BE2C (cell line): ENCODE data around the gene CHL1.
"Not testable (repeated sequence)": the region's sequence is repeated elsewhere in the genome, so short reads cannot be mapped to it uniquely, and the experiment has no call there.

Experiments
- DNase-seq: peaks from one replicate; pipeline ENCODE4 v3.0.0-alpha.2; 2020
- H3K27me3 ChIP-seq: fragments of 250-450 bp; sonication (Bioruptor Pico); 2 replicates; pipeline ENCODE4 v1.5.1; 2020; ENCODE audit warnings: mild to moderate bottlenecking
- H3K36me3 ChIP-seq: fragments of 250-450 bp; sonication (Bioruptor Pico); 2 replicates; pipeline ENCODE4 v1.5.1; 2020; ENCODE audit warnings: mild to moderate bottlenecking
- H3K4me1 ChIP-seq: fragments of 250-450 bp; sonication (Bioruptor Pico); 2 replicates; pipeline ENCODE4 v1.5.1; 2020
- H3K4me3 ChIP-seq: 2 replicates; pipeline ENCODE4 v1.5.1; 2011; ENCODE audit warnings: low read depth, low read length
- H3K9me3 ChIP-seq: fragments of 250-450 bp; sonication (Bioruptor Pico); 2 replicates; pipeline ENCODE4 v1.5.1; 2020
- TF ChIP-seq, protein P1 (sequence below): IDR thresholded peaks from 2 replicates; pipeline ENCODE4 v1.5.1; 2012; ENCODE audit warnings: mild to moderate bottlenecking, low read depth, low read length

CHL1 gene

DNA sequence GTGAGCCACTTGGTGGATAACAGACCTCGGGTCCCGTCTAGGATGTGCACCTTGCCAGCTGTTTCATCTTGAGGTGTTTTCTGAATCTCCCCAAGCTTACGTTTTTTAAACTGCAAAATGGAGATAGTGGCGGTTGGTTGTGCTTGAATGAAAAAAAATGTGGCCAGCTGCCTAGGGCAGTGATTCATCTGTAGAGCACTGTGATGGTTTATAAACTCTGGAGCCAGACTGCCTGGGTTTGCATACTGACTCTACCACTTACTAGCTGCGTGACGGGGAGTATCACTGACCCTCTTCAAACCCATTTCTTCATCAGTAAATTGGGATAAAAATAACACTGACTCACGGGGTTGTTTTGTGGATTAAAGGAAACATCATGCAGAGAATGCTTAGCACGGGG lies 159.1 kb downstream of the CHL1 start:
- no peak for DNase-seq
- Histone ChIP-seq H3K4me1 (no peaks in the 10 kb centered on the region), H3K9me3 (no peaks in the 10 kb centered on the region), H3K36me3 (no peaks in the 10 kb centered on the region), H3K4me3 (no peak overlapping the region), H3K27me3 (no peaks in the 10 kb centered on the region)
- TF ChIP-seq, protein P1, sequence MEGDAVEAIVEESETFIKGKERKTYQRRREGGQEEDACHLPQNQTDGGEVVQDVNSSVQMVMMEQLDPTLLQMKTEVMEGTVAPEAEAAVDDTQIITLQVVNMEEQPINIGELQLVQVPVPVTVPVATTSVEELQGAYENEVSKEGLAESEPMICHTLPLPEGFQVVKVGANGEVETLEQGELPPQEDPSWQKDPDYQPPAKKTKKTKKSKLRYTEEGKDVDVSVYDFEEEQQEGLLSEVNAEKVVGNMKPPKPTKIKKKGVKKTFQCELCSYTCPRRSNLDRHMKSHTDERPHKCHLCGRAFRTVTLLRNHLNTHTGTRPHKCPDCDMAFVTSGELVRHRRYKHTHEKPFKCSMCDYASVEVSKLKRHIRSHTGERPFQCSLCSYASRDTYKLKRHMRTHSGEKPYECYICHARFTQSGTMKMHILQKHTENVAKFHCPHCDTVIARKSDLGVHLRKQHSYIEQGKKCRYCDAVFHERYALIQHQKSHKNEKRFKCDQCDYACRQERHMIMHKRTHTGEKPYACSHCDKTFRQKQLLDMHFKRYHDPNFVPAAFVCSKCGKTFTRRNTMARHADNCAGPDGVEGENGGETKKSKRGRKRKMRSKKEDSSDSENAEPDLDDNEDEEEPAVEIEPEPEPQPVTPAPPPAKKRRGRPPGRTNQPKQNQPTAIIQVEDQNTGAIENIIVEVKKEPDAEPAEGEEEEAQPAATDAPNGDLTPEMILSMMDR, result no peak

DNA sequence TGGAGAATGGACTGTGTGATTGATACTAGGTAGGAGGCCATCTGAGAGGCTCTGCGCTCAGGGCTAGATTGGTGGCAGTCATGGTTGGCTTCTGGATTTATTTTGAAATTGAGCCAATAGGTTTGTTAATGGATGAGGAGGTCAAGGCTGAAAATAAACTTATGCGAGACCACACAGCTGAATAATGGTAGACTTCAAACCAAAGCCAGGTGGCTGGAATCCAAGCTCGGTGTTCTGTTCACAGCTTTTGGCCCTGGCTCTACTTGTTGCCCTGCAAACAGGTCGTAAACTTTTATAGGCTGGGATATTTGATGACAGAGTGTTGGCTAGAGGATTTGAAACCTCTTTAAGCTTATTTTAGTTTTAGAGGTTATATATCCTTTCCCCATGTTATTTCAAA lies 160.4 kb downstream of the CHL1 start:
- TF ChIP-seq, protein P1, result no peak
- DNase-seq, result no peak
- H3K4me1 ChIP-seq, result no peaks in the 10 kb centered on the region
- no peak overlapping the region for H3K4me3 ChIP-seq
- no peaks in the 10 kb centered on the region for H3K36me3 ChIP-seq
- no peaks in the 10 kb centered on the region for H3K27me3 ChIP-seq
- H3K9me3 ChIP-seq, result no peaks in the 10 kb centered on the region

DNA sequence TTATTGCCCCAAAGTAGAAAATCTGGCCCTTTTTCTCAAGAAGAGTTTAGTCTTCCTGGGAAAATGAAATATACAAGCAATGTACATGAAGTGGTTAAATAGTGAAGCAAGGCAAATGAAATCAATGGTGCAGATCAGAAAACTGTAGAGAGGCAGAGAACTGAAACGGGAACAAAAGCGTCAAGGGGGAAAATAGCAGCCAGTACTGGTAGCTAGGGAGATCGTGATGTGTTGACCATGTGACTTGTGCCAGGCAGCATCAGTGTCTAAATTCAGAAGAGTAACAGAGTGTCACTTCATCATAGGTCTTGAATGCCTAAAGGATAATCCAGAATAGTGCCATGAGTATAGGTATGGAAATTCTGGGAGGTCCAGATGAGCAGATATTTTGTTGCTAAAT lies 163.1 kb downstream of the CHL1 start:
- no peak for DNase-seq

DNA sequence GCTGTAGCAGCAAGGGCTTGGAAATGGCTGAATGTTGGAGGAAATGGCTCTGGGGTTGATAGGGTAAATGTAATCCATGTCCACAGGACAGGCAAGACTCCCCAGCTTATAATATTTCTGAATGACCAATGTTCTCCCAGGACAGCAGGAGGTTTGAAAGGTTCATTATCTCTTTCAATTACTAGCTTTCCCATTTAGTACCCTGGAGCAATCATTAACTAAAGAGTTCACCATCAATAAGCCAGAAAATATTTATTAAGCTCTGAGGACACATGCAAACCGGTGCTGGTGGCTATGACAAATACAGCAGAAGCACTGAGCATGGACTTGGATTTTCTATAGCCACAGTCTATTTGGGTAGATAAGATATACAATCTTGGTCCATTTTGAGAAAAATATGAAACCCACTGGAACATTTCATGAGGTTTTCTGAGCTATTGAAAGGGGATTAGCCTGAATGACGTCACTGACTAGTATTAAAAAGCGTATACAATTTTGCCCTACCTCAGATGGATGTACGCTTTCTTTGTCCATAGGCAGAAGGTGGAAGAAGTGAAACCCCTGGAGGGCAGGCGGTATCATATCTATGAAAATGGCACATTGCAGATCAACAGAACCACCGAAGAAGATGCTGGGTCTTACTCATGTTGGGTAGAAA lies 166.2 kb downstream of the CHL1 start:
- TF ChIP-seq, protein P1, result no peak
- Histone ChIP-seq H3K9me3 (no peaks in the 10 kb centered on the region), H3K4me1 (no peaks in the 10 kb centered on the region), H3K36me3 (no peaks in the 10 kb centered on the region), H3K4me3 (no peak overlapping the region), H3K27me3 (no peaks in the 10 kb centered on the region)
- no peak for DNase-seq

More for the DNA sequence above, 163.1 kb downstream of the CHL1 start:
- Histone ChIP-seq H3K4me1 (no peaks in the 10 kb centered on the region), H3K27me3 (no peaks in the 10 kb centered on the region), H3K4me3 (no peak overlapping the region), H3K9me3 (no peaks in the 10 kb centered on the region), H3K36me3 (no peaks in the 10 kb centered on the region)
- TF ChIP-seq, protein P1, result no peak

DNA sequence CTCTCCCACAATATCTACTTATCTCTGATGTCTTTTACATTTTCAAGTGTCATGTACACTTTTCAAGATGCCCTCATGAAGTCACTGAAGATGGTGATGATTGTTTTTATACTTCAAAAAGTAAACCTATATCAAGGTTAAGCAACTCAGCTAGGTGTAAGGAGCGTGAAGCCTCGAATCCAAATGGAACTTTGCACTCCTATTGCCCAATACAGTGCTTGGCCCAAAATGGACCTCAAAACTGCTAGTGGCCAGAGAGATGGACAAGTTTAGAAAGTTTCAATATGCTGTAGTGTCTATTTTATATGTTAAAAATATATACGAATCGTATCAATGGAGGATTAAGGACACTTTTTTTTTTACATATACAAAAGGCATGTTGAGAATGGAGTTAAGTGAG lies 167.7 kb downstream of the CHL1 start:
- TF ChIP-seq, protein P1, result no peak
- no peaks in the 10 kb centered on the region for H3K27me3 ChIP-seq
- no peak for DNase-seq
- H3K9me3 ChIP-seq, result no peaks in the 10 kb centered on the region
- H3K36me3 ChIP-seq, result no peaks in the 10 kb centered on the region
- no peaks in the 10 kb centered on the region for H3K4me1 ChIP-seq
- no peak overlapping the region for H3K4me3 ChIP-seq

DNA sequence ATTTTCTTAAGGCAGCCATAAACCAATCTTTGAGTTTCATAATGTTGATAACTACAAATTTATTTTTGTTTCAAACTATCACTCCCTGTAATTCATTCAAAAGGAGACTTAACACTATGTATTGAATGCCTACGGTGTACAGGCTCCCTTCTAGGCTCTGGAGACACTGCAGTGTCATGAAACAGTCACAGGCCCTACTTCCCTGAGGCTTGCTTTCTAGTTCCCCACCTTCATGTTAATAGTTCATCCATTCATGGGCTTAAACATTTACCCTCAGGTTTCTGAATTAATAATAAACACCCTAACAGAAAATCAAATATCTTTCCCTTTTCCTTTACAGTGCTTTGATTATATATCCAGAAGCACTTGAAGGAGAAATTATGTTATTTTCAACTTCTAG lies 168.7 kb downstream of the CHL1 start:
- Histone ChIP-seq H3K4me3 (no peak overlapping the region), H3K9me3 (no peaks in the 10 kb centered on the region), H3K27me3 (no peaks in the 10 kb centered on the region), H3K4me1 (no peaks in the 10 kb centered on the region), H3K36me3 (no peaks in the 10 kb centered on the region)
- no peak for DNase-seq
- TF ChIP-seq, protein P1, result no peak

DNA sequence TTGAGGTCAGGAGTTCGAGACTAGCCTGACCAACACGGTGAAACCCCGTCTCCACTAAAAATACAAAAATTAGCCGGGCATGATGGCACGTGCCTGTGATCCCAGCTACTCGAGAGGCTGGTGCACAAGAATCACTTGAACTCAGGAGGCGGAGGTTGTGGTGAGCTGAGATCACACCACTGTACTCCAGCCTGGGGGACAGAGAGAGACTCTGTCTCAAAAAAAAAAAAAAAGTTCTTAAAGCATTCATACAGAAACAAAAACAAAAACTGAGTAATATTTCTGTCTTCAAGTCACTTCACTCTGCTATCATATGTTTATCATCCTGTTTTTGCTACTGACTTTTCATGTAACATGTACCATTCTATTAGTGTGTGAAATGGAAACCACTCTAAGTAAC lies 169.7 kb downstream of the CHL1 start:
- not testable (repeated sequence) for H3K27me3 ChIP-seq, H3K4me1 ChIP-seq, H3K36me3 ChIP-seq, H3K9me3 ChIP-seq, H3K4me3 ChIP-seq, DNase-seq
